K562 (cell line): ENCODE results near the gene POLR2L. TPM values are rescaled to one million over a fixed set of nuclear protein-coding genes. Genes with fewer than 3 reads are reported as not detected.

Experiments
- CBX3 ChIP-seq, 2 experiments: IDR thresholded peaks; 1 replicate in 1 of 2; 2 replicates in 1 of 2; pipeline ENCODE4 v1.6.1; 2012; ENCODE audit warnings: inconsistent platforms in 2 of 2, low read length in 2 of 2, borderline replicate concordance in 1 of 2, control low read depth in 1 of 2
- DACH1 ChIP-seq: fragments of 450-650 bp; IDR thresholded peaks from 2 replicates; pipeline ENCODE4 v1.6.1; 2018; ENCODE audit not compliant: partially characterized antibody
- EZH2 ChIP-seq: IDR thresholded peaks from 2 replicates; pipeline ENCODE4 v1.6.1; 2012; ENCODE audit warnings: low read depth, mild to moderate bottlenecking, inconsistent platforms, low read length, borderline replicate concordance
- FOXA3 ChIP-seq, 2 experiments: fragments of 450-650 bp in 1 of 2; sonication (generic) in 1 of 2; formaldehyde crosslinking; IDR thresholded peaks in 1 of 2; conservative IDR thresholded peaks in 1 of 2; 2 replicates each; pipeline versions ENCODE4 v1.4.0 to v1.8.0; 2020 to 2022; ENCODE audit warnings: mild to moderate bottlenecking in 2 of 2, missing genetic modification reagents in 1 of 2
- FUS ChIP-seq: fragments of 200-400 bp; formaldehyde crosslinking; optimal IDR thresholded peaks from 2 replicates; pipeline ENCODE3; 2017; ENCODE audit warnings: low read depth, low read length
- HDAC2 ChIP-seq: fragments of 450-650 bp; IDR thresholded peaks from 2 replicates; pipeline ENCODE4 v1.6.1; 2016; ENCODE audit warnings: mild to moderate bottlenecking
- IRF2 ChIP-seq: sonication (generic); formaldehyde crosslinking; IDR thresholded peaks from 2 replicates; pipeline ENCODE4 v1.8.1; 2022; ENCODE audit warnings: mild to moderate bottlenecking, missing genetic modification reagents
- LEF1 ChIP-seq: fragments of 450-650 bp; IDR thresholded peaks from 2 replicates; pipeline ENCODE4 v1.6.1; 2016; ENCODE audit warnings: mild to moderate bottlenecking
- MYC ChIP-seq, 2 experiments: fragments of 250-450 bp in 1 of 2; sonication (Bioruptor Pico) in 1 of 2; IDR thresholded peaks; 2 replicates each; pipeline versions ENCODE4 v1.5.1 to v1.6.1; 2012 to 2021; ENCODE audit warnings: low read depth in 2 of 2, borderline replicate concordance in 1 of 2, improper control_type of control experiment in 1 of 2, low read length in 1 of 2, mild to moderate bottlenecking in 1 of 2, moderate library complexity in 1 of 2
- NFE2 ChIP-seq: IDR thresholded peaks from 2 replicates; pipeline ENCODE4 v1.6.1; 2014; ENCODE audit warnings: antibody characterized with exemption, low read depth
- NFE2L1 ChIP-seq: fragments of 450-650 bp; IDR thresholded peaks from 2 replicates; pipeline ENCODE4 v1.6.1; 2016; ENCODE audit warnings: missing genetic modification characterization, low read depth, mild to moderate bottlenecking, missing compliant biosample characterization, moderate library complexity, borderline replicate concordance
- NFYB ChIP-seq: IDR thresholded peaks from 2 replicates; pipeline ENCODE4 v1.6.1; 2011; ENCODE audit warnings: mild to moderate bottlenecking, moderate library complexity; ENCODE audit not compliant: insufficient read length; ENCODE audit errors: extremely low read depth
- PCBP1 ChIP-seq: fragments of 200-400 bp; formaldehyde crosslinking; IDR thresholded peaks from 2 replicates; pipeline ENCODE4 v1.6.1; 2018; ENCODE audit warnings: mild to moderate bottlenecking, low read depth, low read length; ENCODE audit not compliant: poor library complexity, severe bottlenecking
- SETDB1 ChIP-seq: IDR thresholded peaks from one replicate; pipeline ENCODE4 v1.6.1; 2012; ENCODE audit warnings: low read length, control low read depth, inconsistent platforms
- SMARCA4 ChIP-seq: fragments of 450-650 bp; IDR thresholded peaks from 2 replicates; pipeline ENCODE4 v1.6.1; 2016
- TAL1 ChIP-seq: fragments of 450-650 bp; IDR thresholded peaks from 2 replicates; pipeline ENCODE4 v1.6.1; 2016; ENCODE audit warnings: mild to moderate bottlenecking
- TBL1XR1 ChIP-seq, 2 experiments: IDR thresholded peaks; 2 replicates each; pipeline ENCODE4 v1.6.1; 2012; ENCODE audit warnings: improper control_type of control experiment in 2 of 2, low read length in 2 of 2, mild to moderate bottlenecking in 1 of 2
- TFAM ChIP-seq: fragments of 250-450 bp; sonication (Bioruptor Pico); conservative IDR thresholded peaks from 2 replicates; pipeline ENCODE4 v1.5.0; 2021; ENCODE audit warnings: mild to moderate bottlenecking, moderate library complexity
- ZFPM2 ChIP-seq: fragments of 250-450 bp; sonication (Bioruptor Pico); IDR thresholded peaks from 2 replicates; pipeline ENCODE4 v1.5.1; 2022; ENCODE audit warnings: mild to moderate bottlenecking
- ZKSCAN3 ChIP-seq: fragments of 250-450 bp; sonication (Bioruptor Pico); IDR thresholded peaks from 2 replicates; pipeline ENCODE4 v1.4.0; 2020
- ZNF561 ChIP-seq: fragments of 450-650 bp; formaldehyde crosslinking; conservative IDR thresholded peaks from 2 replicates; pipeline ENCODE4 v1.4.0; 2020; ENCODE audit warnings: mild to moderate bottlenecking, moderate library complexity
- ZNF707 ChIP-seq: fragments of 250-450 bp; sonication (Bioruptor Pico); conservative IDR thresholded peaks from 2 replicates; pipeline ENCODE4 v1.8.0; 2022; ENCODE audit warnings: inconsistent platforms, mild to moderate bottlenecking, moderate library complexity
- polyA plus RNA-seq, 8 experiments: library from polyadenylated mRNA; depleted of rRNA in 4 of 8; stranded (reverse) in 5 of 8; unstranded in 3 of 8; fragments of >200 nt; fragmentation: Nextera tagmentation in 2 of 8; fragmentation: Illumina TruSeq in 1 of 8; extraction: Ambion mirVana in 2 of 8; extraction: Trizol in 1 of 8; gene quantifications; 2 replicates each; pipeline versions ENCODE4 v1.2.1 to v1.2.3, GENCODE V29; 2011 to 2014; ENCODE audit warnings: inconsistent platforms in 1 of 8, missing spikeins in 1 of 8
- total RNA-seq, 7 experiments: library from RNA; depleted of rRNA in 6 of 7; stranded (reverse); fragments of >200 nt in 6 of 7; fragmentation: Illumina TruSeq in 2 of 7; extraction: Trizol in 2 of 7; gene quantifications; 2 replicates each; pipeline versions ENCODE4 v1.2.1 to v1.2.3, GENCODE V29; 2011 to 2021; ENCODE audit warnings: low replicate concordance in 1 of 7
- TF ChIP-seq, protein P1 (sequence below): fragments of 450-650 bp; formaldehyde crosslinking; IDR thresholded peaks from 2 replicates; pipeline ENCODE4 v1.4.0; 2020; ENCODE audit warnings: mild to moderate bottlenecking, moderate library complexity
- TF ChIP-seq, protein P2 (sequence below): fragments of 250-450 bp; sonication (Bioruptor Pico); IDR thresholded peaks from 2 replicates; pipeline ENCODE4 v1.4.0; 2020

POLR2L gene
- total and polyA plus RNA-seq, 9 of the 15 experiments (the other 6 are each of a cell fraction or from before 2014, with no cell fraction given) = 38.3 to 688 (median 108) TPM

DNA sequence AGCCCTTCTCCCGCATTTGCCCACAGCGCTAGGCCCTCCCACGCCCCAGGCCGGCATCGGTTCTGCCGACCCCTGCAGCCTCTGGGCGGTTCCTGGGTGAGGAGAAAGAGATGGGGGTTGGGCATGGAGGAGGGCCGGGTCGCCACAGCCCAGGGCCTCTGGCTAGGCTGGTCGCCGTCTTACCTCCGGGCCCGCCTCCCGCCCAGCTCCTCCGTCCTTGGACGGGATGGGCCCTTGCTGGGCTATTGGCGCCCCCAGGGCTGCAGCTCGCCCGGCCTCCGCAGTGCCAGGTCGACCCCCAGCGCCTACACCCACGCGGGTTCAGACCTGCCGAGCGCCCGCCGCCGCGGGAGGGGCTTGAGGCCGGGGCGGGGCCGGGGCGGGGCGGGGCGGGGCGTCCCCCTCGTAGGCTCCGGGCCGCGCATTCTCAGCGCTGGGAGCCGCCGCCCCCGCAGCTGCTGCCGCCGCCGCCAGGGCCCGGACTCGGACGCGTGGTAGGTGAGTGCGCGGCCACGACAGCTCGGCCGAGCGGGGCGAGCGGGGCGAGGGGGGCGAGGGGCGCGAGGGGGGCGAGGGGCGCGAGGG is 9.7 kb downstream of the POLR2L start, which contains the start of gene CD151 (continued):
- TF ChIP-seq ZNF707 (no peak), DACH1 (no peak), TFAM (CRISPR knock-in tag) (no peak), NFE2 (no peak), PCBP1 (peak; percentile 24), TAL1 (no peak), ZFPM2 (no peak), NFE2L1 (tag) (no peak), MYC (IDR thresholded peaks at IDR 0.05; ENCODE audit: low read depth, low read length) (0 out of 2 replicates have a peak, but pooled peaks have one; percentile 31), MYC (CRISPR knock-in tag; IDR thresholded peaks at IDR 0.05; ENCODE audit: borderline replicate concordance, low read depth) (no peak), IRF2 (CRISPR knock-in tag) (no peak), SETDB1 (no peak), ZKSCAN3 (CRISPR knock-in tag) (no peak), FUS (no peak), FOXA3 (CRISPR knock-in tag; conservative IDR thresholded peaks at IDR 0.05 in 1 of 2, IDR thresholded peaks at IDR 0.05 in 1 of 2) (no peak), TBL1XR1 (IDR thresholded peaks at IDR 0.05; ENCODE audit: low read length in 2 of 2) (no peak), NFYB (no peak), HDAC2 (no peak), LEF1 (no peak), ZNF561 (no peak), SMARCA4 (no peak), EZH2 (no peak), CBX3 (IDR thresholded peaks at IDR 0.05; ENCODE audit: borderline replicate concordance in 1 of 2, low read length in 2 of 2) (no peak)
- TF ChIP-seq, protein P1, sequence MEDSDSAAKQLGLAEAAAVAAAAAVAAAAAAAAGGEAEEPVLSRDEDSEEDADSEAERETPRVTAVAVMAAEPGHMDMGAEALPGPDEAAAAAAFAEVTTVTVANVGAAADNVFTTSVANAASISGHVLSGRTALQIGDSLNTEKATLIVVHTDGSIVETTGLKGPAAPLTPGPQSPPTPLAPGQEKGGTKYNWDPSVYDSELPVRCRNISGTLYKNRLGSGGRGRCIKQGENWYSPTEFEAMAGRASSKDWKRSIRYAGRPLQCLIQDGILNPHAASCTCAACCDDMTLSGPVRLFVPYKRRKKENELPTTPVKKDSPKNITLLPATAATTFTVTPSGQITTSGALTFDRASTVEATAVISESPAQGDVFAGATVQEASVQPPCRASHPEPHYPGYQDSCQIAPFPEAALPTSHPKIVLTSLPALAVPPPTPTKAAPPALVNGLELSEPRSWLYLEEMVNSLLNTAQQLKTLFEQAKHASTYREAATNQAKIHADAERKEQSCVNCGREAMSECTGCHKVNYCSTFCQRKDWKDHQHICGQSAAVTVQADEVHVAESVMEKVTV (CRISPR knock-in tag) = no peak
- TF ChIP-seq, protein P2, sequence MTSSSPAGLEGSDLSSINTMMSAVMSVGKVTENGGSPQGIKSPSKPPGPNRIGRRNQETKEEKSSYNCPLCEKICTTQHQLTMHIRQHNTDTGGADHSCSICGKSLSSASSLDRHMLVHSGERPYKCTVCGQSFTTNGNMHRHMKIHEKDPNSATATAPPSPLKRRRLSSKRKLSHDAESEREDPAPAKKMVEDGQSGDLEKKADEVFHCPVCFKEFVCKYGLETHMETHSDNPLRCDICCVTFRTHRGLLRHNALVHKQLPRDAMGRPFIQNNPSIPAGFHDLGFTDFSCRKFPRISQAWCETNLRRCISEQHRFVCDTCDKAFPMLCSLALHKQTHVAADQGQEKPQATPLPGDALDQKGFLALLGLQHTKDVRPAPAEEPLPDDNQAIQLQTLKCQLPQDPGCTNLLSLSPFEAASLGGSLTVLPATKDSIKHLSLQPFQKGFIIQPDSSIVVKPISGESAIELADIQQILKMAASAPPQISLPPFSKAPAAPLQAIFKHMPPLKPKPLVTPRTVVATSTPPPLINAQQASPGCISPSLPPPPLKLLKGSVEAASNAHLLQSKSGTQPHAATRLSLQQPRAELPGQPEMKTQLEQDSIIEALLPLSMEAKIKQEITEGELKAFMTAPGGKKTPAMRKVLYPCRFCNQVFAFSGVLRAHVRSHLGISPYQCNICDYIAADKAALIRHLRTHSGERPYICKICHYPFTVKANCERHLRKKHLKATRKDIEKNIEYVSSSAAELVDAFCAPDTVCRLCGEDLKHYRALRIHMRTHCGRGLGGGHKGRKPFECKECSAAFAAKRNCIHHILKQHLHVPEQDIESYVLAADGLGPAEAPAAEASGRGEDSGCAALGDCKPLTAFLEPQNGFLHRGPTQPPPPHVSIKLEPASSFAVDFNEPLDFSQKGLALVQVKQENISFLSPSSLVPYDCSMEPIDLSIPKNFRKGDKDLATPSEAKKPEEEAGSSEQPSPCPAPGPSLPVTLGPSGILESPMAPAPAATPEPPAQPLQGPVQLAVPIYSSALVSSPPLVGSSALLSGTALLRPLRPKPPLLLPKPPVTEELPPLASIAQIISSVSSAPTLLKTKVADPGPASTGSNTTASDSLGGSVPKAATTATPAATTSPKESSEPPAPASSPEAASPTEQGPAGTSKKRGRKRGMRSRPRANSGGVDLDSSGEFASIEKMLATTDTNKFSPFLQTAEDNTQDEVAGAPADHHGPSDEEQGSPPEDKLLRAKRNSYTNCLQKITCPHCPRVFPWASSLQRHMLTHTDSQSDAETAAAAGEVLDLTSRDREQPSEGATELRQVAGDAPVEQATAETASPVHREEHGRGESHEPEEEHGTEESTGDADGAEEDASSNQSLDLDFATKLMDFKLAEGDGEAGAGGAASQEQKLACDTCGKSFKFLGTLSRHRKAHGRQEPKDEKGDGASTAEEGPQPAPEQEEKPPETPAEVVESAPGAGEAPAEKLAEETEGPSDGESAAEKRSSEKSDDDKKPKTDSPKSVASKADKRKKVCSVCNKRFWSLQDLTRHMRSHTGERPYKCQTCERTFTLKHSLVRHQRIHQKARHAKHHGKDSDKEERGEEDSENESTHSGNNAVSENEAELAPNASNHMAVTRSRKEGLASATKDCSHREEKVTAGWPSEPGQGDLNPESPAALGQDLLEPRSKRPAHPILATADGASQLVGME (CRISPR knock-in tag) = no peak
